GM19395 (cell line): ENCODE data around the gene DNM3.

Experiments used
- ATAC-seq: cut with Tn5 transposase; IDR thresholded peaks from one replicate; pipeline ENCODE4 v1.9.1; 2021; ENCODE audit warnings: mild to moderate bottlenecking, moderate library complexity; ENCODE audit not compliant: unreplicated experiment

The DNM3 gene

DNA sequence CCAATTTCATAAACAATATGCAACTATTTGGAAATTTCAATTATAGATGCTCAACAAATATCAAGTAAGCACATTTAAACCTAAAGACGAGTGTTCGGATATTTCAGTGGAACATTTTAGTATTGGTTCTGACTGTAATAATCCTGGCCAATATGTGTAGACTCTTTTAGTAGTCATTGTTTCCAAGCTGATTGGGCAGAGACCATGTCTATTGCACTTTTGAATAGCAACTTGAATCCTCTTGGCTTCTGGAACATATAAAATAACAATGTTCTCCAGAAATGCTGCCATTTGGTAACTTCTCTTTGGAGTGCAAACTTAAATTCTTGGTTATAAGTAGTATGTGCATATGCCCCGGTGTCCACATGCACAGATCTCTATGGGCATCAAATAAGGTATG lies 373.7 kb downstream of the DNM3 start:
- no peak for ATAC-seq

DNA sequence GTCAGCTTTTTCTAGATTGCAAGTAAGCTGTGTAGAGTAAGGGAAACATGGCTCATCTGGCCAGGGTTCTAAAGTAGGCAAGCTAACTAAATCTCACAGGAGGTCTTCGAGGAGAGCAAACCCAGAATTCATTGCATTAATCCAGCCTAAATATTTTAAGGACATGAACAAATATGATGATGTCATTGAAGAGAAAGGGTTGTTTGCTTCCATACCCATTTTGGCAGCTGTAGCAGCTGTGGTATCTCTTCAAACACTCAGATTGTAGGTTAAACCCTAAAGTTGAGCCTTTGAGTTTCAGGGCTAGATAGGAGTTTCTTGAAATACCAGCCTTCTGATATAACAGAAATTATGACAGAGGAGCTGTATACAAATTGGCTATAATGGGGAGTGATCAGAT lies 378.7 kb downstream of the DNM3 start:
- ATAC-seq: no peak

DNA sequence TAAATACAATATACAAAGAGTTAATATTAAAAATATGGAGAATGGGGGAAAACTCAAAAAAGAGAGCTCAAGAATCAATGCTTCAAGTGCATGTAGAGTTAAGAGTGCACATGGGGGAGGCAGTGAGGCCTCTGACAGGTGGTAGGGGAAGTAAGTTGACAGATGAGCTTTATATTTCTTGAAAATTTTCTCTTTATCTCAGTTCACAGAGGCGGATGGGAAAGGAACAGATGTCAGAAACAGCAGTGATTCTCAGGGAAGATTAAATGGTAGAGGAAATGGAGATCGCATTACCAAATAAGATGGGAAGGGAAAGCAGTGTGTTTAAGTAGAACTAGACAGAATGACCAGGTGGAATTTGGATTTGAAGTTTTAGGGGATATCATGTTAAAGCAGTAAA lies 379.1 kb downstream of the DNM3 start:
- no peak for ATAC-seq

DNA sequence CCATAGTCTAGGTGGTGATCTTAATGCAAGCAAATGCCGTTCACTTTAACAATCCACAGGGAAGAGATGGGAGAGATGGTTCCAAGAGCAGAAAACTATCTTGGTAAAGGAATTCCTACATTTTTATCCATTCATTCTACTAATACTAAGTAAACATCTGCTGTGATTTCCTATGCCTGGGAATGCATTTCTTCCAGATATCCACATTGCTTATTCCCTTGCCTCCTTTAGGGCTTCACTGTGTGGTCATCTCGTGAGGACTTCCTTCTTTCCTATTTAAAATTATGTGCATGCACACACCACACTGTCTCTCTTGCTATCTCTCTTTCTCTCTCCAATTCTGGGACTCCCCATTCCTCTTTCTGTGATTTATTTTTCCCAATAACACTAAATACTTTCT lies 380.1 kb downstream of the DNM3 start:
- ATAC-seq: no peak

DNA sequence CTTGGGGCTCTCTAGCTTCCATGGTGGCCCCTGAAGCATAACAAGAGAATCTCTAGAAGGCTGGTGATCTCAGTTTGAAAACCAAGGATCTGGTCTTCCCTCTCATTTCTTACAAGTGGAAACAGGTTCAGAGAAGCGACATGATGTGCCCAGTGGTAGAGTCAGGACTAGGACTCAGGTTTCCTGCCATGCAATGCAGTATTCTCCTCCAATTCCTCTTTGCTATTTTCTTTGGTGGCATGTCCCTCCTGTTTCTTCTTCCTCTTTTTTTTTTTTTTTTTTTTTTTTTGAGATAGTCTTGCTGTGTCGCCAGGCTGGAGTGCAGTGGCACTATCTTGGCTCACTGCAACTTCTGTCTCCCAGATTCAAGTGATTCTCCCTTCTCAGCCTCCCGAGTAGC lies 383.6 kb downstream of the DNM3 start:
- ATAC-seq: no peak

DNA sequence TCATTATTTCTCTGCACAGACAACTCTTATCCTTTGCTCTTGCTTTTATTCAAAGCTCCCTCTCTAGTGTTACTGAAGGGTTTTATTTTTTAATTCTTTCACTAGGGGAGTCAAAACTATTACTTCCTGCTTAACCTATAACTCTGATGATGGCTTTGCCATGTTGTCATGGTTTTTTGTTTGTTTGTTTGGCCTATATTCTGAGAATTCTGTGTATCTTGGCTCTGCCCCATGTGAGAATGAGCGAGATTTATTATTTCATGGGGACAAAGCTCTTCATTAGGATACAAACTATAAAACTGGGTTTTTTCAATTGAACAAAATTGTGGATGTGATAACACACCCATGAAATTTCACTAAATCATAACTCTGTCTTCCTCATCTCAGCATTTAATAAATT lies 388.6 kb downstream of the DNM3 start:
- no peak for ATAC-seq

DNA sequence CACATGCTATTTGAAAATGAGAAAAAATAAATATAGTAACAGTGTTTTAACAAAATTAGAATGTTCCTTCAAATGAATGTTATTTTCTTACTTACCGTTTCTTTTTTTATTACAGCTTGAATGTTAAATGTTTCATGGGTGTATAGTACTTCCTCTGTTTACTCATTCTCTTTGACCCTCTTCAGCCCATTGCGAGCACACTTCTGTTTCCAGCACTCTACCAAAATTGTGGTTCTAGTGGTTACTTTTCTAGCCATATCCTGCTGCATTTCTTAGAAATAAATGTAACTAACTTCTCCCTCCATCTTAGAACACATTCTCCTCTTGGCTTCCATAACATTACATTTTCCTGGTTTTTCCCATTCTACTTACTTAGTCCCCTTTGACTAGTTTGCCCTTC lies 389.2 kb downstream of the DNM3 start:
- ATAC-seq: no peak

DNA sequence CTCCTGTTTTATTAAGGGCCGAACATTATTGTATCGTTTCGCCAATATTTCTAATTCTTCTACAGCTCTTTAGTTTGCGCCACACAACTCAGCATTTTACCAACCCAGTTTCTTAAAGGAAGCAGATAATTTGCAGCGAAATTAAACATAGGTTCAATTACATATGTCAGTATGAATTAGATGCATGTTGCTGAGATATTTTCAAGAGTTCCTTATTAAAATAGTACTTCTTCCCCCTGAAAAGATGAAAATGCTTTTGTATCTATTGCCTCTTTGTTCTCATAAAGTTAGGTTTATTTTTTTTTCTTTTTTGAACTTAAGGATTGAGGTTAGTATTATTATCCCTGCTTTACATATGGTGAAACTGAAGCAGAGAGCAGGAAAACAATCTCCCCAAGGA lies 395.7 kb downstream of the DNM3 start:
- no peak for ATAC-seq

DNA sequence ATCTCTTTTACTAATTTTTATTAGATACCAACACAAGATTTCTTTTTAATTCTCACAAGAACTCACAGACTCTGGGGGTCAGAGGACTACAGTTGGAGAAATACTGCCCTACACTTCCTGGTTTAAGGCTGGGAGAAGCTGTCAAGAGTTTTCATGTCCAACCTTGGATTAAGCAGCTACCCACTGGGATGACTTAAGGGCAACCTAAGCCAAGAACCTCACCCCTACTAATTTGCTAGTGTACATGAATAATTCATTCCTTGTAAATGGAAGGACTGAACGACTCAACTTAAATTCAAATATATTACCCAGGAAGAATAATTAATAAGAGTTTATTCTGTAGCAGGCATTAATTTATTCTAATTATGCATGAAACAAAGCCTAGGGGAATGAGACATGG lies 396.9 kb downstream of the DNM3 start:
- no peak for ATAC-seq

DNA sequence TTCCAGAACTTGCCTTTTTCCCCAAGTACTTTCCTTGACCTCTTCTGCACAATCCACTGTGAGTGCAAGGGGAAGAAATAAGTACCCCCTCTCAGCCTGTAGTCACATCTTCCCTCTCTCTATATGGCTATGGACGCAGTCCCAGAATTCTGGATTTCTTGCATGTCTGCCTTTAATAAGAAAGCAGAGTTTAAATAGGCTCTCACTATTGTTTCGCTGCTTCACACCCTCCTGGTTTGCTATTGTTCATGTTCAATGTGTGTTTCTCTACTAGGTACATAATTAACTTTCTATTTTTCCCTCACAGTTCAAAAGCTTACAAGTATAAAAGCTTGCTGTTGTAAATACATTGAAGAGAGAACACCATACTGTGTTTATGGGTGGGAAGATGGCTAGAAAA lies 397.7 kb downstream of the DNM3 start:
- no peak for ATAC-seq

DNA sequence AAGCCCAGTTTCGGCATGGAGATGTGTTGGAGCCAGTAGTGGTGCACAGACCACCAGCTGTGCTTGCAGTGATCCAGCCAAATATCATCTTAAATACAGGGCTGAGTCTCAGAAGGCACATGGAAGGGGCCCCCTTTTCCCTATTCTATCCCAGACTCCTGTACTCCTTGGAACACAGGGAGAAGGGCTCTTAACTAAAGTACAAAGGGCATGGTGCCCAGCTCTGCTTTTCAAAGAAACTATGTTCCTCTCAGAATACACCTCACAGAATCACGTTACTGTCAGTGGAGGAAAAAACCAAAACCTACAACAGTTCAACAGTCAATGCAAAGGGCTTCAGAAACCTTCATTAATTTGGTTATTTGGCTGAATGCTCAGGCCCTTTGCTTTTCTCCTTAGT lies 398.6 kb downstream of the DNM3 start:
- ATAC-seq: no peak

DNA sequence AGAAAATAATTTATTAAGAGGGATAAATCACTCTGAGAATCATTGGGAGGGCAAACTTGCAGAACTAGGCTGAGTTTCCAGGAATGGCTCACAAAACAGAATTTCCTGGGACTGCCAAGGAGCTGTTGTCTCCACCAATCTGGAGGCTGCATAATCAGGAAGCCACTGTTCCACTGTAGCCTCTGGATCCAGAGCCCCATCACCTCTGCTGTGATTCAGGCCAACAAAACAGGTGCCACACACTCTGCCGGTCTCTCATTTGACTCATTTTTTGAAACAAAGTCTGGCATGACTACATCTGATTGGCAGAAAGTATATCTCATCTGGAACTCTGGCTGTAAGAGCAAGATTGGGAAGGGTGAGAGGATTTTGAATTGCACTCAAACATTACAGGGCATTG lies 400.2 kb downstream of the DNM3 start:
- no peak for ATAC-seq

DNA sequence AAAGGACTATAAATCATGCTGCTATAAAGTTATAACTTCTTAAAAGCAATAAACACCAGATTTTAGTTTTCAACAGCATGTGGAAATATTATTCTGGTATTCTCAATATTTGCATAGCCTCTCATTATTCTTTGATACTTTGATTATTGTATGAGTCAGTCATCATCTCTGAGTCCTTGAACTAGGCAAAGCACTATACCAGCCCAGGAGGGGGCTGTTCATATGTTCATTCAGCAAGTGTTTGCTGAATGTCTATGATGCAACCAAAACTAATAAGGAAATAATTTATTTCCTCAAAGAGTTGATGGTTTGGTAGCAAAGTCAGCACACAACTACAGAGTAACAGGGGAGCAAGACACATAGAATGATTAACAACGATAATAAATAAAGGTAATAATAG lies 403.6 kb downstream of the DNM3 start:
- no peak for ATAC-seq

DNA sequence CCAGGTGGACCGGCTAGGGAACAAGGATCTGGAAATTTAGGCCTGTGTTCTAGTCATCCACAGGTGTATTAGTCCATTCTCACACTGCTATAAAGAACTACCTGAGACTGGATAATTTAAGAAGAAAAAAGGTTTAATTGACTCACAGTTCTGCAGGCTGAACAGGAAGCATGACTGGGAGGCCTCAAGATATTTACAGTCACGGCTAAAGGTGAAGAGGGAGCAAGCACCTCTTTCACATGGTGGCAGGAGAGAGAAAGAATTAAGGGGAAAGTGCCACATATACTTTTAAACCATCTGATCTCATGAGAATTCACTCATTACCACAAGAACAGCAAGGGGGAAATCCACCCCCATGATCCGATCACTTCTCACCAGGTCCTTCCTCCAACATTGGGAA lies 404.5 kb downstream of the DNM3 start:
- no peak for ATAC-seq

DNA sequence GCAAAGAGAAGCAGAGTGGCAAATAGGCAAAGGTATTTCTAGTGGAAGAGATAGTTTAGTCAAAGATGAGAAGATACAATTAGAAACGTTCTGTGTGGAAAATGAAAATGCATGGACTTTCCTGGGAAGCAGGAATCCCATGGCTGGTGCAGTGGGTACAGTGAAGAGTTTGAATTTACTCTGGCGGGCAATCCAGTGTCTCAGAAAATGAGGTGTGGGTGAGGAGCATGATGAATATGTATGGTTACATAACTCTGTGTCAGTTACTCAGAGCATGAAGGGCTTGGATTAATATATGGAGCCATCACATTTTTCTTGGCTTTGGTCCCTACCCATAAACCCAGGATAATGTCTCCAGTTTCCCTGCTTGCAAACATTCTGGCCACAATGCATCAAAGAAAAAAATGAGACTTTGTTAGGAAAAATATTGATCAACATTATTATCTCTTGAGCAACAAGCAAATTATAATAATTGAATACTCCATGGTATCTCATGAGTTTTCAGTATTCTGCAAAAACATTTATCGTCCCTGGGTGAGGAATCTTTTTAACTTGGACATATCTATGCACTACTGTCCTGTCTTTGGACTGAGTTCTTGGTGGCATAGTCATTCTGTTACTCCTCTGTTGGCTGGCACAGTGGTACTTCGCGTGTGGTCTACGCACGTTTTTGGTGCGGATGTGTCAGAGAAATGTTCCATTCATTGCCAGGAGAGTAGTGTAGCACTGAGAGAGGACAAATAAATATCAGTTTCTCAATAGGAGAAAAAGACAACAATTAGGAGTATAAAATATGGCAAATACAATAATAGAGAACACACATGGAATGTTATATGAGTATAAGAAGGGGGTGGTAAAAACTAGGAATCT lies 405.5 kb downstream of the DNM3 start:
- ATAC-seq: no peak

DNA sequence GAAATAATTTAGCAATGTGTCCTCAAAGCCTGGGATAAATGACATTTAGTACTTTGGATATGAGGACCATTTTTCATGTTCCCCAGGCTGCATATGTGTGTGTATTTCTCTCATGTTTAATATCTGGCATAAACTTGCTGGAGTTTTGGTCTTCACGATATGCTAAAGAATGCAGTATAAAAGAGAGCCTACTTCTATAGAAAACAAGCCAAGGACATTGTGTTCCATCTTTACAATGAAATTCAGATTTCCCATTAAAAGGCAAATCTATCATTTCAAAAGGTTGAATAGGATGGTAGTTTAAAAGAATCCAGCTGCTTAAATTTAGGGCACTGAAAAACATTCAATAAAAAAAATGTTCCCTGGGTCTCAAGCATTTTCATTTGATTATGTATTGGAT lies 410.2 kb downstream of the DNM3 start:
- ATAC-seq: no peak

DNA sequence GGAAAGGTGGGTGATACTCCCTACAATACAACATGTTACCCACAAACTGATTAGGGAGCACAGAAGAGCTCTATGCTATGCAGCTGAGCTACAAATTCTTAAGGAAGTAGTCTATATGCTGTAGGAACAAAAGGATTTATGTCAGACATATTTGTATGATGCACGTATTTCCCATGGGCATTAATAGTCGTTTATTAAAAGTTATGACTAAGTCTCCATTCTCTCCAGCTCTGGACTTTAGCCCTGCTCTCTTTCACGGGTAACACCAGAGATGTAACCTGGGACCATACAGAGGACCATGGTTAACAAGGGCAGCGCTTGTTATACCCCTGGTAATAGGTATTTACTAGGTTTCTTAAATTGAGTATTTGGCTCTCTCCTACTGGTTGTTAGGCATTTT lies 411.0 kb downstream of the DNM3 start:
- no peak for ATAC-seq

DNA sequence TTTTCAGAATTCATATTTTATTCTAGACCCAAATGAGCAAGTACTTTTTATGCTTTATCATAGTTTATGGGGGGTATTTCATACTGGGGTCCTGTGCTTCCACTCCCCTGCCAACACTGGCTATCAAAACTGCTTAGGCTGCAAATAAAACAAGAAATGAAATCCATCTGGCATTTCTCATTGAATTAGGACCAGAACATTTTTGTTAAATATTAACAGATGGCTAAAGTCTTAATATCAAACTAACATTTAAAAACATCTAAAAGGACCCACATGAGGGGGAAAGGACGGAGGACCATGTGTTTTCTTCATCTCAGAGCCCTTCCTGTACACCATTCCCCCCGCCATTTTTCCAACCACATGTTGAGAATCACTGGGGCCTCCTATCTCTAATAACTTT lies 411.7 kb downstream of the DNM3 start:
- ATAC-seq: no peak

DNA sequence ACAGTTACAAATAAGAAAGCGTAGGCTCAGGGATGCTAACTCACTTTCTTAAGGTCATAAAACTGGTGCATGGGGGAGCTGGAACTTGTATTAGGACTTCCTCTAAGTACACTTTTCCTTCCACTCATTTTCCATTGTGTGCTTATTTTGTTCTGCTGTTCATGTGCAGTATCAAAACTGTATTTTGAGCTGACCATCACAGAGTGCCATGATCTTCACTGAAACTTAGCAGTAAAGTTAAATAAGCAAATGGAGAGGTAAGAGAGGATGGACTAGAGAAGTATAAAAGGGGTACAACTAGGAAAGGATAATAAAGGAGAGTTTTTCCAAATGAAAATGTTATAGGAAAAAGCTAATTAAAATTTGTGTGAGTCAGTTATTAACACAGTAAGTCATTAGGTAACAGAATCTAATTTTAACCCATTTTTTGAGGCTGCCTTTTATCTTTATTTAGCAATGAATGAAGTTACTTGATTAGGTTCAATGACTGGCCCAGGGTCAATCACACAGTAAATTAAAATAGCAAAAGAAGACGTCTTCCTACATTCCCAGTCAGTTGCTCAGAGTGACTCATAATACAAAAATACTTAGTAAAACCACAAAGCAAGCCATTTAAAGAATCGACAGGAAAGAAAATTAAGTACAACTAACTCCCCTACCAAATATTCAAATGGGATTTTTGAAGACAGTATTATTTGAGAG lies 413.4 kb downstream of the DNM3 start:
- ATAC-seq: no peak

DNA sequence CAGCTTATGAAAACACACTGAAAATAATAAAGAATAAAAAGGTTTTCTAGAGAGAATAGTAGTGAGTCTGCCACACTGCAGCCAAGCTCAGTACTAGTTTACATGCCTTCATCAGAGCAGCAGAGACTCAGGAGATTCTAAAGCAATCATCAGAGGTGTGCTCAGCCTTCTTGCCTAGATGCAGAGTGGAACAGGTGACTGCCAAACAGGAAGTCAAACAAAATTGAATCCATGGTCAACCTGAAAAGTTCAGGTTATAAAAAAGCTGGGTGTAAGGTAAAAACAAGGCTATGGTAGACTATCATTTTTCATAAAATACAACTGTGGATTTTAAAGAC lies 413.9 kb downstream of the DNM3 start:
- no peak for ATAC-seq

DNA sequence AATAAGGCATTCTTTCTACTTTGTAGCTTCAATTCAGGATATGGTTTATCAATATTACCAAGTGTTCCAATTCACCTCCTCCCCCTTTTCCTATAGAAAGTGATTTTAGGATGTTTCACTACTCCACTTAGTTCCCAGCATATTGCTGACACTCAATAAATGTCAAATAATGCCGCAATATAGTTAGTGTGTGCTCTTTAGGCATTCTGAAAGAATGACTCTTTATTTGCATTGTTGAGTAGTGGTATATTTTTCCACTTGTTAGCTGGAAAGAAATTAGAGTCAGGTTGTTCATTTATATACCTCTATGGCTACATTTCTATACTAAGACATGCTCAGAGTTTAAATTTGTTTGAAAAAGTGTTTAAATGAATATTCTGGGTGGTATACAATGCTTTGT lies 424.6 kb downstream of the DNM3 start:
- ATAC-seq: no peak

DNA sequence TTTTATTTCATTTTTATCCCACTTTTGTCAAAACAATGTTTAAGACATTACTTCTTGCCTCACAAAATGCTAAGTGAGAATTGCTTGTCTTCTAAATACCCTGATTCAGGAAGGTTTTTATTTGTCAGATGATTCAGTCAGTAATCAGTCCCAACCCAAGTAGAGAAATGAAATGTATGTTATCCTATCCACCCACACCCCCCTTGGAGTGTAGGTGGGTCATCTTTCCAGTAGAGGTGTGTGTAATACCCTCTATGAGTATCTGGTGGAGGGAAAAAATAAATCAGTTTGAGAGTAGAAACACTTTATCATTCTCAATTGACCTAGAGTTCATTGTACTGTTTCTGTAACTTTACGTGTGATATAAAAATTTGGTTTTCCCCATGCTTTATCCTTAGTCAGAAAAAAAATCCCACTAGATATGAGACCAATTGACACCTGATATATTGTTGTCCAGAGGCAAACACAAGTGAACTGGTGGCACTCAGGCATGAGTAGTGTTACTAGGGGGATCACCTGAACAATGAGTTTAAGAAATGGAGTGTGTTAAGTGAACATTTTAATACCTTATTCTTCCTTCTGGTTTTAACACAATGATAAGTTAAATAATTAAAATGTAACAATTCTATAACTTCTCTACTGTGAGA lies 425.4 kb downstream of the DNM3 start:
- no peak for ATAC-seq
